ENCODE measurements around the gene NPAS3. TPM values are rescaled to one million over a fixed set of nuclear protein-coding genes. Genes with fewer than 3 reads are reported as not detected.

Gene NPAS3
- total and polyA plus RNA-seq, 7 donors: 0.04 to 1.5 (median 0.39) TPM

DNA sequence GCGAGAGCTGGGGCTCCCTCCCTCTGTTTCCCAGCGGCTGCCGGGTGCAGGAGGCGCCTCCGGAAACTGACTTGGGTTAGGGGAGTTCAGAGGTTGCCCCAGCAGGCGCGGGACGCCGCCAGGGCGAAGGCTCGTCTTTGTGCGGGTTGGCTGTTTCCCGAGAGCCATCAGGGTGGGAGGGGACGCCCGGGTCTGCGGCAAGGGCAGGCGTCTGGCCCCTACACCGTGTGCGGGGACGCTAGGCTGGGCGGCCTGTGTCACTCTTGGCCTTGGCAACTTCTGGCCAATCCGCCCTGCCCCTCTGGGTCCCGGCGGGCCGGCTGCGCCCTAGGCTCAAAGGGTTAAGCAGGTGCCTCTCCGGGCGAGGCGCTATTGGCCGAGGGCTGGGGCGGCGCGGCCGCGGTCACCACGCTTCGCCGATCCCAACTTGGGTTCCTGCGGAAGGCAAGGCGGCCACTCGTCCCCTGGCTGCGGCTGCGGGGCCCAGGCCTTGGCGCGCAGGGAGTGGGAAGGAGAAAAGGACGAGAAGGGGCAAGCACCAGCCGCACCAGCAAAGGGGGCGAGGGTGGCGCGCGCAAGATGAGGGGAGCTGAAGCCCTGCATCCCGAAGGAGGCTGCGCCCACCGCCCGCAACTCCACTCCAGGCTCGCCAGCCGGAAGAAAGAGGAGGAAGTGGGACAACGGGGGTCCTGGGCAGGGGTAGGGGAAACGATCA lies 5.6 kb upstream of the NPAS3 start:
- Histone ChIP-seq H3K9me3 (no peaks in the 10 kb centered on the region), H3K36me3 (ENCODE audit: insufficient read depth in 1 of 2, low read depth in 1 of 2) (no peaks in the 10 kb centered on the region), H3K4me3 (peak overlapping the region; percentile 68), H3K27me3 (ENCODE audit: insufficient read depth in 3 of 3, low read length in 2 of 3) (peaks cover 0 to 36% (median 2%) of the 10 kb centered on the region in 3 donors), H3K27ac (no peak overlapping the region), H3K4me1 (peaks cover 5% of the 10 kb centered on the region)
- 2 to 3% (median 3%) methylated on average over 53 to 59 of the region's 59 CpGs for WGBS, 3 donors
- intact Hi-C loops (cut with DNase I): no loop called here
- peak; percentile 24 to 63 for DNase-seq
- TF ChIP-seq, protein P1, sequence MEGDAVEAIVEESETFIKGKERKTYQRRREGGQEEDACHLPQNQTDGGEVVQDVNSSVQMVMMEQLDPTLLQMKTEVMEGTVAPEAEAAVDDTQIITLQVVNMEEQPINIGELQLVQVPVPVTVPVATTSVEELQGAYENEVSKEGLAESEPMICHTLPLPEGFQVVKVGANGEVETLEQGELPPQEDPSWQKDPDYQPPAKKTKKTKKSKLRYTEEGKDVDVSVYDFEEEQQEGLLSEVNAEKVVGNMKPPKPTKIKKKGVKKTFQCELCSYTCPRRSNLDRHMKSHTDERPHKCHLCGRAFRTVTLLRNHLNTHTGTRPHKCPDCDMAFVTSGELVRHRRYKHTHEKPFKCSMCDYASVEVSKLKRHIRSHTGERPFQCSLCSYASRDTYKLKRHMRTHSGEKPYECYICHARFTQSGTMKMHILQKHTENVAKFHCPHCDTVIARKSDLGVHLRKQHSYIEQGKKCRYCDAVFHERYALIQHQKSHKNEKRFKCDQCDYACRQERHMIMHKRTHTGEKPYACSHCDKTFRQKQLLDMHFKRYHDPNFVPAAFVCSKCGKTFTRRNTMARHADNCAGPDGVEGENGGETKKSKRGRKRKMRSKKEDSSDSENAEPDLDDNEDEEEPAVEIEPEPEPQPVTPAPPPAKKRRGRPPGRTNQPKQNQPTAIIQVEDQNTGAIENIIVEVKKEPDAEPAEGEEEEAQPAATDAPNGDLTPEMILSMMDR (IDR thresholded peaks at IDR 0.05): no peak
- peak; percentile 57 to 81 (median 73) for ATAC-seq

- 0 to 1% (median 1%) methylated on average over 19 of the region's 19 CpGs for WGBS, 3 donors
- ATAC-seq (peak in 2 of 4 donors; percentile 8 to 15), DNase-seq (no peak)
- intact Hi-C loops (cut with DNase I): no loop called here
- TF ChIP-seq, protein P1 (IDR thresholded peaks at IDR 0.05): peak; percentile 19
- H3K9me3 ChIP-seq: no peaks in the 10 kb centered on the region
- no peaks in the 10 kb centered on the region for H3K36me3 ChIP-seq (ENCODE audit: insufficient read depth in 1 of 2, low read depth in 1 of 2)
- peak overlapping the region; percentile 68 for H3K4me3 ChIP-seq
- H3K27ac ChIP-seq: no peak overlapping the region
- peaks cover 0 to 36% (median 2%) of the 10 kb centered on the region in 3 donors for H3K27me3 ChIP-seq (ENCODE audit: insufficient read depth in 3 of 3, low read length in 2 of 3)
- H3K4me1 ChIP-seq: peaks cover 5% of the 10 kb centered on the region
Measured at GRCh38 chr14:32933629-32934072, 5.0 kb upstream of the NPAS3 start.

- intact Hi-C loops (cut with DNase I): no loop called here
- H3K4me1 ChIP-seq: peaks cover 5% of the 10 kb centered on the region
- no peaks in the 10 kb centered on the region for H3K36me3 ChIP-seq (ENCODE audit: insufficient read depth in 1 of 2, low read depth in 1 of 2)
- no peak overlapping the region for H3K27ac ChIP-seq
- H3K27me3 ChIP-seq (ENCODE audit: insufficient read depth in 3 of 3, low read length in 2 of 3): peaks cover 0 to 36% (median 2%) of the 10 kb centered on the region in 3 donors
- TF ChIP-seq, protein P1 (IDR thresholded peaks at IDR 0.05): no peak
- peak overlapping the region; percentile 68 for H3K4me3 ChIP-seq
- ATAC-seq (peak in 2 of 4 donors; percentile 45 to 57), DNase-seq (peak; percentile 17 to 50)
- WGBS, 3 donors: 1% methylated on average over 46 to 72 of the region's 72 CpGs
- H3K9me3 ChIP-seq: no peaks in the 10 kb centered on the region
Measured at GRCh38 chr14:32934073-32934880, 4.4 kb upstream of the NPAS3 start.

GRCh38 chr14:32934881-32935633 lies 3.6 kb upstream of the NPAS3 start:
- H3K27ac ChIP-seq: no peak overlapping the region
- peak overlapping the region; percentile 68 for H3K4me3 ChIP-seq
- H3K36me3 ChIP-seq (ENCODE audit: insufficient read depth in 1 of 2, low read depth in 1 of 2): no peaks in the 10 kb centered on the region
- peaks cover 7% of the 10 kb centered on the region for H3K4me1 ChIP-seq
- TF ChIP-seq, protein P1 (IDR thresholded peaks at IDR 0.05): no peak
- no peaks in the 10 kb centered on the region for H3K9me3 ChIP-seq
- intact Hi-C loops (cut with DNase I): no loop called here
- 17 to 29% (median 21%) methylated on average over 23 to 42 of the region's 42 CpGs for WGBS, 3 donors
- peaks cover 0 to 40% (median 2%) of the 10 kb centered on the region in 3 donors for H3K27me3 ChIP-seq (ENCODE audit: insufficient read depth in 3 of 3, low read length in 2 of 3)
- DNase-seq: no peak
- ATAC-seq: no peak

Measured in psoas muscle (tissue), 8 donors.